GM21737 (cell line): Measurements from ENCODE around the gene EEFSEC.

Experiments used
- ATAC-seq: cut with Tn5 transposase; IDR thresholded peaks from one replicate; pipeline ENCODE4 v1.9.1; 2021; ENCODE audit warnings: mild to moderate bottlenecking, moderate library complexity; ENCODE audit not compliant: unreplicated experiment

Gene EEFSEC

DNA sequence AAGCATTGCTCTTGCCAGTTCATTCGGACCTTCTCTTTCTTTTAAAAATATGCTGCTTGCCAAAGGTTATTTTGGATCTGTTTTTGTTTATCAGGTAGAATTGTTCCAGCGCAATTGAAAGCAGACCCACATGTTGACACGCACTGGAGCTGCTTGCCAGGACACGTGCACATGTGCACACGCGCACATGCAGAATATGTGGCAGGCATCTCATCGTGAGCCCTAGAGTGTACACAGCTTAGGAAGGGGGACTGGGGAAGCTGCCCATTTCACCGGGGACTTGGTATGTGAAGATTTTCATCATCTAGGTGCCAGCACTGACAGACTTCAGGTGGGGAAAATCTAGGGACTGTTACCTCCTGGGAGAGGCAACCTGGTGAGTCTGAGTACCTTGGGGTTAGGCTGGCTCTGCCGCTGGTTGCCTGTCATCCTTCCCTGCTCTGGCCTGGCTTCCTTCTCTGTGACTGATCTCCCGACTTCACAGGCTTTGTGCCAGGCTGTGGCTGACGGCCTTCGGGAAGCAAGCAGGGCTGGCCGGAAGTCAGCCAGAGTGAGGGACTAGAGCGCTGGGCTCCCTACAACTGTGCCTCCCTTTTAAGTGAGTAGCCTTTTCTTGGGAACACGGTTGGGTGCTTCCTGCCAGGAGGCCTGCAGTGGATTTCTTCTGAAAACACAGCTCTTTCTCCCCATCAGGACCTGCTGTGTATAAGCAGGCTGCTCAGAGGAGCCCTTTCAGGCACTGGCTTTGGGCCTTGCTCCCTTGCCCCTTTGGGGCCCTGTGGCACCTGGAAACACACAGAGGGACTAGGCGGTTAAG lies 129.3 kb downstream of the EEFSEC start:
- no peak for ATAC-seq

DNA sequence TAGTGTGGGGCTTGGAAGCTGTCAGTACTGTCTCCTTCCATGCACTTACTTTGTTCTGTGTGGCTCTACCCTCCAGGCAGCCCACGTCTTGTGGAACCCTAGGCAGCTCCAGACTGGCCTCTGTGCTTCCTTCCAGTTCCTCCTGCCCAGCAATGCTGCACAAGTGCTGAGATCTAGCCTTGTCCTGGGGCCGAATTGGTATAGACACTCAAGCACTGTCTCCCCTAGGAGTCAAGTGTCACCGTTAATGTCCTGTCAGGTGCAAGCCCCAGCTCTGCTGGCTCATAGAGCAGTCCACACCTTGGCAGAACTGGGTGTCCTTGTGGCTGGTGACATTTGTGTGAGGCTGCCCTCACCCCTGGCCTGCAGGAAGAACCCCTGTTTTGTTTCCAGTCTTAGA lies 130.1 kb downstream of the EEFSEC start:
- no peak for ATAC-seq

DNA sequence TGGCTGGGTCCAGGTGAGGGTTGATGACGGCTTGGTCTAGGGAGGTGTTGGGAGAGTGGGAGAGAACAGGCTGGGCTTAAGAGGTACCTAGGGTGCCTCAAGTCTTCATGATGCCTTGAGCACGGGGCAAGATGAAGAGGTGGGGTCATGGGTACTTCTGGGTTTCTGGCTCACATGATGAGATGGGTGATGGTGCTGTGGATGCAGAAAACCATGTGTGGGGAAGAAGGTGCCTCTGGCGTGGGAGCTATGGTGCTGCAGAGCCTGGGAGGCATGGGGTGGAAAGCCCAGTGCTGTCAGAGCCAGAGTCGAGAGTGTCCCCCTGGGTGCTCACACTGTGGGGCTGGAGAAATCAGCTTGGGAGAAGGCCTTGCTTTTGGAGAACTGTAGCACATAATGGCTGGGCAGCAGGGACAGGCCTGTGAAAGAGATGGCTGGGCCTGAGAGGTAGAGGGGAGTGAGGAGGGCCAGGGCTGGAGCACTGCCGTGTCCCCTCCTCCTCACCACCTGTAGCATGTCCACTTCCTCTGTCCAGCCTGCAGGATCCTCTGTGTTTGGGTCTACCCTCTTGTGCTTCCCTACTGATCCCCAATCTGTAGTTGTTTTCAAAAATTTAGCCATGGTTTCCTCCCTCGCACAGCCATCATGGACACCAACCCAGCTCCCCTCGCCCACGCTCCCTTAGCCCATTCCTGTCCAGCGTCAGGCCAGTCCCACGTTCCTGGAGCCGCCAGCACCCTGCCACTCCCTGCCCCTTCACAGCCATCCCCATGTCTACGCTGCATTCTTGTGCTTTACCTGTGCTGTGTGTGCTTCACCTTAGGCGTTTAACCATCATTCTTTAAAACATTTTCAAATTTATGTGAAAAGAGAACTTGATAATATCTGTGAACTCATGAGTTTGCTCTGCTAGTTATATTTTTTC lies 132.0 kb downstream of the EEFSEC start:
- no peak for ATAC-seq

DNA sequence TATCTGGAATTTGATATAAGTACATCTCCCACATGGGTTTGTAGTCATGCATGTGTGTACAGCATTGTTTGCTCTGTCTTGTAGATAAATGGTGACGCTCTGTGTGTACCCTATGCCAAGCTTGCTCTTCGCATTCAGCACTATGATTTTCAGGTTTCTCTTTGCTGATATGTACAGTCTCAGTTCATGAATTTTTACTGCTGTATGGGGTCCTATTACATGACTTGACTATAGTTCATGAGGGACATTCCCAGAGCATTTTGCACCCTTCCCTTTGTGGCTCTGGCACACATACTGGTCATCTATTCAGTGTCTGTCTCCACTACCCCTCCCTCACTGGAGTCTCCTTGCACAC lies 132.7 kb downstream of the EEFSEC start:
- no peak for ATAC-seq

DNA sequence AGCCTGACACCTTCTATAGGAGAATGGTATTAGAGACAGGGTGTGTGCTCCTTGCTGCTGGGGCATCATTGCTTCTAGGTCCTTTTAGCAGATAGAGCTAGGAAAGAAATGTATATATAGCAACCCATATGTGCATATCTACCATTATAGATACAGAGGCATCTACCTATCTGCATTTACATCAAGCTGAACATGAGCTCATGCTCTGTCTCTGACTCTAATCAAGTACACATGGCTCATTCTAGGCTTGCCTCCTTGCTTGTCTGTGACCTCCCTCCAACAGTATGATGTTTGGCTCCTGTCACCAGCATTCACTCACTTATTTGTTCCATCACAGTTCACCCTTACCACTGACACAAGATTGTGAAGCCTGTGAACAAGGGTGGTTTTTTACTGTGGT lies 133.4 kb downstream of the EEFSEC start:
- no peak for ATAC-seq

DNA sequence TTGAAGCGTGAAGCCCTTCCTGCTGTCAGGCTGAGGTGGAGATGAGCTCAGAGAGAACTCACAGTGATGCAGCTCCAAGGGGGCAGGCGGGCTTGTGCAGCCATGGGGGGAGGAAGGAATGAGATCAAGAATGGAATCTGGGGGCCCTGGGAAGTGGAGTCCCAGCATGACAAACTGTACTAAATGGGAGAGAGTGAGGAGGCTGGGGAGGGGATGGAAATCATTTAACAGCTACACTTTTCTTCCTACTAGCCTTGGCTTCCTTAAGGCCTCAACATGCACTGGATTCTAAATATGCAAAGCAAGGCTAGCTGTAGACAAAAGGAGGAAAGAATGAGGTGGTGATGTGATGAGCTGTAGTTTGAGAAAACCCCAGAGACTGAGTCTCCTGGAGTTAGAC lies 133.9 kb downstream of the EEFSEC start:
- no peak for ATAC-seq

DNA sequence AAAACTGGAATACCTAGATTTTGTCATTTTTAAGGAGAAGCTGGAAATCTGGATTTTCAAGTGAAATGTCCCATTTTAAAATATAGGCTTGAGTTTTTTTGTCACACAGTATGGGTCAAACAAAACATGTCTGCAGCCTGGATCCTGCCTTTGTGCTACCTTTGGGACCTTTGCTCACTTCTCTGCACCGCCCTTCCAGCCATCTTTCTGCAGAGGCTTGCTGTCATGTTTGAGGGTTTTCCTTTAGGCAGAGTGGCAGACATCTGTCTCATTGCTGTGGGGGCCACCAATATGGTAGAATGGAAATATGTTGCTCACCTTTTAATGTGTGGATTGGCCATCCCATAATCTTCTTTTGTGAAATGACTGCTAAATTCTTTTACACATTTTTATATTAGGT lies 136.3 kb downstream of the EEFSEC start:
- ATAC-seq: no peak

DNA sequence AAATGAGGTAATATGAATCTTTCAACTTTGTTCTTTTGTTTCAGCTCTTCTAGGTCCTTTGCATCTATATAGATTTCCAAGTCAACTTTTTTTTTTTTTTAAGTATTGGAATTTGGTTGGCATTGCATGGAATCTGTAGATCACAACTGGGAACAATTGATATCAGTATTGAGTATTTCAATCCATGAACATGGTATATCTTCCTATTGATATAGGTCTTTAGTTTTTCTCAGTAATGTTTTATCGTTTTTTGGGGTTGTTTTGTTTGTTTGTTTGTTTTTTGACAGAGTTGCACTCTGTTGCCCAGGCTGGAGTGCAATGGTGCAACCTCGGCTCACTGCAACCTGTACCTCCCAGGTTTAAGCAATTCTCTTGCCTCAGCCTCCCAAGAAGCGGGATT lies 137.2 kb downstream of the EEFSEC start:
- no peak for ATAC-seq

DNA sequence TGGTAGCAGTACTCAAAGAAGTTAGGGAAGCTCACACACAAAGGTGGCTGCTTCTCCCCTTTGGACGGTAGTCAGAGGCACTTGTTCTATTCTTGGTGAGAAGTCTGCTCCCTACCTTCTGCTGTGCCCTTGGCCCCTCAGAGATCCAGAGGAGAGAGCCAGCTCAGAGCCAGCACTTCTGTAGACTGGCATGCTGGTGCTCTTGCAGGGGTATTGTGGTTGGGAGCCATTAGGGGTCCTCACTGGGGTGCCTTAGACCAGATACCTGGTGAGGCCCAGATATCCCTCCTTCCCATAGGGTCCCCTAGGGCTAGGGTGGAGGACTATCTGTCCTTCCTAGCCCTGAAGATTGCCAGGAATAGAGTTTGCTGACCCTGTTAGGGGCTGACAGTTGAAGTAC lies 140.6 kb downstream of the EEFSEC start:
- no peak for ATAC-seq

DNA sequence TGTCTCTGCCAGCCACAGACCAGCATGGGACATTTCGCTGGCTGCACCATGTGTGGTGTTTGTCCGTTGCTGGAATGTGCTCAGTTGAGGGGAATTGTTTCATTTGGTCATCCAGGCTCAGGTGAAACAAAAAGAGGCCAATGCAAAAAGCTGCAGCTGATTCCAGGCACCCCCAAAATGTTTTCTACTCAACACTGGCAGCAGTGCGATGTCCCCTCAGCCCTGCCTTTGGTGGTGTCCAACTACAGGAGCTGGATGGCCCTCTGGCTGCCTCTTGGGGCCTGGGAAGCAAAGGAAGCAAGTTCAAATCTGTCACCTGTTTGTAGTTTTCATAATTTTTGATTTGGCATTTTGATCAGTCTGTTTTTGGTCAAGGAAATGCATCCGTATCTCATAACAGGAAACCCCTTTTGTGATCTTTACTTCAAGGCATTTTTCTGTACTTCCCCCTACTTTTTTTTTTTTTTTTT lies 141.8 kb downstream of the EEFSEC start:
- ATAC-seq: no peak

DNA sequence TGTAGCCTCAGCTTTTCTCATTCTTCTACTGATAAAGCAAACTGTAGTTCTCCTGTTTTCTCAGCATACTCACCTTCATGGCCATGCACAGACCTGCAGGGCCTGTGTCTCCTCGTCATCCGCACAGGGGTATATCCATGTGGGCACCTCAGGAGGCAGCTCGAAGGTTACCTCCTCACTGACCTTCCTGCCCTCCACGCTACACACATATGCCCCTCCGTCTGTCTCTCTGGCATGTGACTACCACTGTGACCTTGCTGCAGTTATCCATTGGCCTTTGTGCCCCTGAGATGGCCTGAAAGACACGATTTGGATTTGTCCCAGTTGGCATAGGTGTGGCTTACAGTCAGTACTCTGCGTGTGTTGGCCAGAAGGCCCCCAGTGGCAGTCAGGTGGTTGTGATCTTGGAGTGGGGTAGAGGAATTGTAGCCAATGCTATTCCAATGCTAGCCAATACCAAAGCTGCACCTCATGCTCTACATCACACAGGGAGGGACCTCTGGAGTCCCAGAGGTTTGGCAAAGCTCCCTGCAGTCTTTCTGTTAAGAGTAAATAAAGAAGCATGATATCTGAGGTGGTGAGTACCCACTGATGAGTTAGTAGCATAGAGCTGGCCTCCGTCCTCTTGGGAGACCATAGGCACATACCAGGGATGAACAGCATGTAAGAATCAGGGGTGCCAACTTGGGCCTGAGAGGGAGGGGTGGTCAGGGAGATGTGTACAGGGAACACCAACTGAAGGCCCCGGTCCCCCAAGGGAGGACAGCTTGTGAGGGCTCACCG lies 143.4 kb downstream of the EEFSEC start:
- no peak for ATAC-seq

DNA sequence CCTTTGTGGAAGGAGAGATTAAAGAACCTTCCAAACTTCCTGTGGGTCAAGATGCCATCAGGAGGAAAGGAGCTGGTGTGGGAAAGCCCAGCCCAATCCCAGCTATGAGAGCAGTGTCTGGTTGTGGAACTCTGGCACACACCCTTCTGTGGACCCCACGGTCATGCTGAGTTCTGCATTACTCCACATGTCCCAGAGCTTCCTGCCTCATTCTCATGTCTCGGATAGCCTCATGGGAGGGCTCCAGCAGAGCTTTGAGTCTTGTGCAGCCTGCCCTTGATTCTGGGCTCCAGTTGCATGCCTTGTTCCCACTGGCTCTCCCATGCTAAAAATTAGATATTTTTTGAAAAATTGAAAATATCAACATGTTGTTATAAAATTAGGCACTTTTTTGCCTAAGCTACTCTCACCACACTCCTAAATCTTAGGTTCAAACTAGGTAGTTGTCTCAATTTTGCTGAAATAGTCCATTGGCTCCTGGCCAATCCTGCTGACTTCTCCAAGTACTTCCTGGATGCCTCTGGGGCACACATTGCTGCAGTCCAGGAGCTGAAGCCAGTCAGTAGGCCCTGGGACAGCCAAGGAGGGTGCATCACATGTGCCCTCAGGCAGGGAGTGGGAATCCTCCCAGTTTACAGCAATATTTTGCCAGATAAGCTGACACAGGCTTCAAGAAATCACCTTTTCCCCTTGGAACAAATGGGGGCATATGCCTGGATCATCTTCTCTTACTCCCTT lies 144.3 kb downstream of the EEFSEC start:
- ATAC-seq: no peak

DNA sequence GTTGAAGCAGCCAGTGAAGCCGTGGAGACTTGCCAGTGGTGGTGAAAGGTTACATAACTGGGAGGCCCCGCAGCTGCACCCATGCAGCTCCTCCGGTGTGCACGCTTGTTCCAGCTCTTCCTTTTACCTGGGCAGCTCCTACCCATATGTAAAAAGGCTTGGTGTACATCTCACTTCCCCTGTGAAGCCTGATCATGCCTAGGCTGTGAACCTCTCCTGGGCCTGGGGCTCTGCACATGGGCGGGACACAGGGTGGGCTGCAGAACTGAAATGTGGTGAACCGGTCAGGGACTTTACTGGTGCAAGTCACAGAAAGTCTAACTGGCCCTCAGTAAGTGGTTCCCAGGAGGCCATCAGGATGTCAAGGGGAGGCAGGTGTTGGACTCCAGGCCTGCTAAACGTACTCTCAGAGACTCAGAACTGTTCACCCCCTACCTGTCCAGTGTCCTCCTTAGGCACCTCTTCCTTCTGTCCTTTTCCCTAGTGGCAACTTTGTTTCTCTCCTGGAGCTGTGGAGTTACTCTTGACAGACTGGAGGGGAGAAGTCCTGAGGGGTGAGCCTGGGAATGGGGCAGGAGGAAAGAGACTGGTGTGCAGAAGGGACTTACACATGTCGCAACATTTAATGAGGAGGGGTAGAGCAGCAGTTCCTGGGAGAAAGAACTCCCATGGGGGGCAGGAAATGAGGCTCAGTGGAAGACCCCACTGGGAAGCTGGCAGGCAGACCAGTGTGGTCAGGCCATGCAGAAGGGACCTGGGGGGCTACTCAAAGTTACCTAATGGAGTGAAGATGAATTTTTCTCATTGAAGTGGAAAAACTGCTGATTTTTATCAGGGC lies 148.1 kb downstream of the EEFSEC start:
- ATAC-seq: no peak

DNA sequence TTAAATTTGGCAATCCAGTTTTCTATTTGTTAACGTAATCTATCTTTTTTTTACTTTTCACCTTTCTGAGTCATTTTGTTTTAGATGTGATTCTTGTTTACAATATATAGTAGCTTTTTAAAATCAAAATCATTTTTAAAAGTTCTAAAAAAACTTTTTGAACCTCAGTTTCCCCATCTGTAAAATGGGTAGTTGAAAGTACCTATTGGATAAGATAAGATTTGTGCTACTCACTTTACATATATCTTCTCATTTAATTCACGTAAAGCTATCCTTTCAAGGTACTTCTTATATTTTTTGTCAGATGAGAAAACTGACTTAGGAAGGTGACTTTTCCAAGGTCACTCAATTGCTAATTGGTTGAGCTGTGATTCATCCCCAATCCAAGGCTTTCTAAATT lies 153.2 kb downstream of the EEFSEC start:
- ATAC-seq: no peak

DNA sequence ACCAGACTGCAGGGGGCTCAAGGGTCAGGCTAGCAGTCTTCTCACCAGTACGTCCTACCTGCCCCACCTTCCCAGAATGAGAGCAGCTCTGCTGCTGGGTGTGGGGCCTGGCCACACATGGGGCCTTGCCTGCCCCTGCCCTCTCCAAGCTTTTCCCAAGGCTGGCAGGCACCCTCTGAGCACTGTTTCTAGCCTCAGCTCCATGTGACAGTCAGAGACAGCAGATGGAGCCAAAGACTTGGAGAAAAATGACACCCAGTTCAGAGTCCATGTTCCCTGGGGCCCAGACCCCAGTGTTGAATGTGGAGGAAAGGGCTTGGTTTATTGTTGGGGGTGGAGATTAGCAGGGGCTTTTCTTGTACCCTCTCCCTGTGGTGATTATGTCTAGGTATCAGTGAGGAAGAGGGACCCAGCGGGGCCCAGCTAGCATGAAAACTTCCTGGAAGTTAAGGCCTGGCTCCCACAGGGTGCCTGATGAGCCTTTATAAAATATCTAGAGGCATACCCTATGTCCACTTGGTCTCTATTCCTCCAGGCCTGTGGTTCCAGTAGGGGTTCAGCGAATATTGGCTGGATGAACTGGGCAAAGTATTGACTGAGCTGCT lies 153.8 kb downstream of the EEFSEC start:
- no peak for ATAC-seq

DNA sequence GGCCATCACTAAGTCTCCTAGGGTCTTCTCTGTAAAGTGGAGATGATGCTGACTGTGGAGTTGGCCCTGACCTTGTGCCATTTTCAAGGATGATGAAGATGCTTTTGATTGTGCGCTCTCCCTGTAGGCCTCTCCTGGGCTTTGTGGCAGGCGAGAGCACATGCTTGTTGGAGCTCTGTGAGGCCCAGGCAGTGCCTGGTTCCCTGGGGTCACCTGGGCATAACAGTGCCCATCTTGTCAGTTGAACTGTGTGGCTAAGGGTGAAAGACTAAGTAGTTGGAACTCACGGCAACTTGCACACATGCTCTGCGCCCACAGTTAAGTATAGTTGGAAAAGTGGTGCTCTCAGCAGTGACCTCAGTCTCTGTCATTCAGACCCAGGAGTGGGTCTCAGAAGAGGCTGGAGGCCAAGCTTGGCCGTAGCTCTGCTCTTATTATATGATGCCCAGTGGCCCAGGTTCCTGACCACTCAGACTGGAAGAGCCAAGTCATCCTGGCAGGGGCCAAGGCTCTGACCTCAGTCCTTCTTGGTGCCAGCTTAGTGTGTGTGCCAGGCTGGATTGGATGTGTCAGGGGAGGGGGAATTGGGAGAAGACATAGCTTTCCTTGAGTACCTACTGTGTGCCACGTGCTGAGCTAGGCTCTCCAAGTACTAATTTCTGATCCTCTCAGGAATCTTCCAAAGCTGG lies 154.6 kb downstream of the EEFSEC start:
- ATAC-seq: no peak

DNA sequence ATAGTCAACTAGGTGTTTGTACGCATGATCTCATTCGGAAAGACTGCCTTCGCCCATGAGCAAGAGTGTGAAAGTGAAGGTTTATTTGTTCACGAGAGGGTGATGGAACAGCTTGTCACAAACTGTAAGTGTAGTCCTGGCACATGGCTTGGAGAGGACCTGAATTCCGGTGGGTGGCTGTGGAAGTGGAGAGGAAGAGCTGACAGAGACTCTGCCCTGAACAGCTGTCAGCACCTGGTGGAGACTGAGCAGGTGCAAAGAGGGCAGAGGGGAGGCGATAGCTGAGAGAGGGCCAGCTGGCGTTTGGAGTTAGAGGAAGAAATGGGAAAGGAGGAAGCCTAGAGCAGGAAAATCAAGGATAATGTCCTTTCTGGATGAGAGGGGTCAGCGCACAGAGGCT lies 155.7 kb downstream of the EEFSEC start:
- ATAC-seq: no peak

DNA sequence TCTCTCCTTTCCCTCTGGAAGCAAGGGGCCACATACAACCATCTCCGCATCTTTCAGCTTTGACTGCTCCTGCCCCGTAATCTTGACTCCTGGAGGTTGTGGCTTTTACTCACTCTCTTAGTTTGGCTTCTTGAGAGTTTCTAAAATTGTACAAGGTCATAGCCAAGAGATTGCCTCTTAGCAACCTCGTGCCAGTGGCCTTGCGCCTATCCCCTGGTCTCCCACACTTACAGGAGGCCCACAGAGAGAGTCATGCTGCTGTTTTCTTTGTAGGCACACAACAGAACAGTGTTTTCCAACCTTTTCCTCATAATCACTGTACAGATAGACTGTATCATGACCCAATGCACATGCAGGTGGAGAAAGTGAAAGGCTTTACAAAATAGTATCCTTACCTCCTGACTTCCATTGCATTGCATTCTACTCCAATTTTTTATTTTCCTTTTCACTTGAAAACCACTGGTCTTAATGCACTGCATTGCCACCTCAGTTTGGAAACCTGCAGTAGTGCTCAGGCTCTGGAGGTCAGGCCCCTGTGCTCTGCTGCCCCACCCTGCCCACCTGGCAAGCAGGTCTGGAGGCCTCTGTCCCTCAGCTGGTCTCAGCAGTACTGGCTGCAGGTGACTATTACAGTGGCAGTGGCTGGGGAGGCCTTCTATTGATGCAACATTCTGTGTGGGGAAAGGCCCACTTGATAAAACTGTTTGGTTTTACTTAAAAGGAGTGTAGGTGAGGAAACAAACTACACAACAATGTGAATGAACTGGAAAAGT lies 157.2 kb downstream of the EEFSEC start:
- no peak for ATAC-seq
